ENCODE data around the gene FAM229B.
"Not testable (repeated sequence)": the region's sequence is repeated elsewhere in the genome, so short reads cannot be mapped to it uniquely, and the experiment has no call there.

Gene FAM229B

GRCh38 chr6:112087136-112087911, at the start of gene FAM229B, which contains the start of gene TUBE1:
Gene FAM229B, plus strand, starts transcription at chr6:112087591. Its CDS starts 11,693 bp downstream, at chr6:112099284.
Gene TUBE1, minus strand, starts transcription at chr6:112087482. Its CDS starts 48 bp downstream, at chr6:112087434.
- DNase-seq, result peak; percentile 97

DNA sequence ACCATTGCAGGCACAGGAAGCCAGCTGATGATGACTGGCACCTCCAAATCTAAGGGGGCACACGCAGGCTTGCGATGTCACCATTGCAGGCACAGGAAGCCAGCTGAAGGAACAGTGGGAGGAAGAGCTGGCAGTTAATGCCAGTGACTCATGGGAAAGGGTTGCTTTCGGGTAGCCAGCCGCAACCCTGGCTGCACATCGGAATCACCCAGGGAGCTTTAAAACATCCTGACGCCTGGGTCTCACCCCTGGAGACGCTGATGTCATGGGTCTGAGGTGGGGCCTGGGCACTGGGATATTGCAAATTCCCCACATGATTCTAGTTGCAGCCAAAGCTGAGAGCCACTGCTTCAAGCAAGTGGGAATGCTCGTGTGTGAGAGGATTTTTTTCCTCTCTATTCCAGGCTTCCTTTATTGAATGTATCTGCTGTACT, 49.6 kb upstream of the FAM229B start:
- no peak for DNase-seq

DNA sequence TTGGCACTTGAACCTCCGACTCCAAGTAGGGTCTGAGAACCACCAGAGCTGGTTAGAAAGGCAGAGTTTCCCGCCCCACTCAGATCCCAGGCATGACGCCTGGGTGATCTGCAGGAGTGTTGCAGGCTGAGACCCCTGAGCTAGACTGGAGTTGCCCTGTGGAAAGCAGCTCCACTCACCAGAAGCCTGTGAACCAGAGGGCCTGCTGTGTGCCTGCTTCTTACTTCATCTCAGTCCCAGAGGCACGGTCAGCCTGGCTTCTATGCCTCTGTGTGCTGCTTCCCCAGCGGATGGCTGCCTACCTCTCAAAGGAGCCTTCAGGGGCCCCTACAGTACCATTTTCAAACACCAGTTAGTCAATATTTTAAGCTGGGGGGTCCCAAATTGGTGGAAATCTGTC, 49.1 kb upstream of the FAM229B start:
- no peak for DNase-seq

GRCh38 chr6:112038756-112039430, 48.5 kb upstream of the FAM229B start:
- DNase-seq, result no peak

- no peak for DNase-seq
These were observed 48.0 kb upstream of the FAM229B start for GRCh38 chr6:112039431-112039770.

GRCh38 chr6:112040956-112041355, 46.4 kb upstream of the FAM229B start:
- no peak for DNase-seq

GRCh38 chr6:112041535-112041934, 45.9 kb upstream of the FAM229B start:
- DNase-seq, result no peak

DNA sequence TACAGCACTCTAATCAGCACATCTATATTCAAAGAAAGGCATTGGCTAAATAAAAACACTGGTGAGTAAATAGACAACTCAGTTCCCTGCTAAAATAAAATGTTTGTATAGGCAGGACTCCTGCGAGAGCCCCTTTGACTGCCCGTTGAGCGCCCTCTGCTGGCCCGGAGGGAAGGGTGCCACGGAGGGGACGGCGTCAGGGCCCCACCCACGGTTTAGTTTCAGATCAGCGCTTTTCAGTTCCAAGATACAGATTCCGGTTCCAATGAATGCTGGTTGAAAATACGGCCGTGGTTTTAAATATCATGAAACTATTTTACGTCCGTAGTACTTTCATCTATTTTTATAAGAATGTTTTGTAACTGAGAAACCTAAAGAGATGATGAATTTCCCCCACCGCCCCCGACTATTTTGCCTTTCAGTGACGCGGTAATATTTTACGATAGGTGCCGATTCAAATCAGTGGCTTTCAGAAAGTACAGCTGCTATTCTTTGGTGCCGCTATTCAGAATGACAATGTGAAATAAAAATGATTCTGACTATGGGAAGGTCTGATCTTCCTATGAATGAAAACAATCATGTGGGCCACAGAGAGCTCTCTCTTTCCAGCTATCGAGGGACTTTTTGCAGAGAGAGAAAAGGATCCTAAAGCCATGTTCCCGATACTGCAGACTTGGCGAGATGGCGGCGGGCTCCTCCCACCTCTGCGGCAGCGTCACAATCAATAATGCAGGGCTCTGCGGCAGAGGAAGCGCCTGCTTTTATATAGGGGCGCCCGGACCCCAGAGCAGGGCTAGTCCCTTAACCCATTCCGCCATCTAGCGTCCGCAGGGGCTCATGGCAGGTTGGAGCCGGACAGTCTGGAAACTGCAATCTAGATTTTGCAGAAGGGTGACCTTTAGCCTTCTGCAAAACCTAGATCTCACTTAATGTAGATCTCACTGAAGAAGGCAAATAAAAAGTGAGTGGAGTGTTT, 44.1 kb upstream of the FAM229B start:
- peak; percentile 98 for DNase-seq

GRCh38 chr6:112044196-112044595, 43.2 kb upstream of the FAM229B start:
- DNase-seq, result no peak

DNA sequence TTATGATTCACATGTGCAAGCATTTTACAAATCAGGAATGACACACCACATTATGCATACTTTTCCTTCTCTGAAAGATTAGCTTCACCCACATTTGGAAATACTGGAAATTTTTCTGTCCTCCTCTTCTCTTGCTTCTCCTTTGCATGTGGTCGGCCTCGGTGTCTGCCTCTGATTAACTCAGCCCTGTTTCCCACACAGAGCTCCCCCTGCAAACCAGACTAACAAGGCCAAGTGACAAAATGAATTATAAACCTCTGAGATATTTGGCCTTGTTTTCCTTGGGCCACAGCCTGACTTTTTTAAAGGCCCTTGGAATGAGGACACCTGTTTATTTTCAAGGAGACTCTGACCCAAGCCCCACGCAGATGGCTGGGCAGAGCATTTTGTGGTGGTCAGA, 42.5 kb upstream of the FAM229B start:
- DNase-seq, result no peak

DNA sequence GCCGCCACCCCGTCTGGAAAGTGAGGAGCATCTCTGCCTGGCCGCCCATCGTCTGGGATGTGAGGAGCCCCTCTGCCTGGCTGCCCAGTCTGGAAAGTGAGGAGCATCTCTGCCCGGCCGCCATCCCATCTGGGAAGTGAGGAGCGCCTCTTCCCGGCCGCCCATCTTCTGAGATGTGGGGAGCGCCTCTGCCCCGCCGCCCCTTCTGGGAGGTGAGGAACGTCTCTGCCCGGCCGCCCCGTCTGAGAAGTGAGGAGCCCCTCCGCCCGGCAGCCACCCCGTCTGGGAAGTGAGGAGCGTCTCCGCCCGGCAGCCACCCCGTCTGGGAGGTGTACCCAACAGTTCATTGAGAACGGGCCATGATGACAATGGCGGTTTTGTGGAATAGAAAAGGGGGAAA, 39.9 kb upstream of the FAM229B start:
- DNase-seq, result not testable (repeated sequence)

- DNase-seq, result no peak
These were observed 38.2 kb upstream of the FAM229B start for GRCh38 chr6:112049026-112049799.

DNA sequence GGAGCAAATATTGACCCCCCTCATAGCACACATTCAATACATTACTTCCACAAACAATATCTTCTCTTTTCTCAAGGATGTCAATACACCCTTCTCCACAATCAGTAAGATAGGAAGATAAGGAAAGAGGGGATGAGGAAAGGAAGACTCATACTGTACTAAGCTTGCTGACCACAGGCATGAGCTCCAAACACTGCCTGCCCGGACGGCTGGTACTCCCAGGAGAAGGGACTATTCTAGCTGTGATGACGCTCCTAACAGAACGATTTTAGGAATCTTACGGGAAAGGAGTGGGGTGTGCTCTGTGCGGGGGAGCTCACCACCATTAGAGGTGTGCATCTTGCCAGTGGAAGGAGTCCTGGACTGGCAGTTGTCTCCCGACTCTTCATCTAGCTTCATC, 37.4 kb upstream of the FAM229B start:
- DNase-seq, result no peak

DNA sequence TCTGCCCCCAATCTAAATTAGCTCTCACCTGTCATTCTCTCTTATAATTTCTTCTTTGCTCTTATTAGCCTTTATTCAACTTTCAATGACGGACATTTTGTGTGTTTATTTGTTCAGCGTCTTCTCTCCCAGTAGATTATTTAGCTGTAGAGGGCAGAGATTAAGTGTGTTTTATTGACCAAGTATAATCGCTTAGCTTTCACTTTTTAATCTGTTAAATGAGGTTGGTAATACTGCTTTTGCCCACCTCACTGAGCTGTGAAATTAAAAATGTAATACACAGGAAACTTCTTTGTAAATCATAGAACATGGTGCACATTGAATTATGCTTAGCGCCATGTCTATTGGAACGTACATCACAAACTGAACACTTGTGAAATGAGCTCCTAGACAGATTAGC, 37.0 kb upstream of the FAM229B start:
- no peak for DNase-seq

DNA sequence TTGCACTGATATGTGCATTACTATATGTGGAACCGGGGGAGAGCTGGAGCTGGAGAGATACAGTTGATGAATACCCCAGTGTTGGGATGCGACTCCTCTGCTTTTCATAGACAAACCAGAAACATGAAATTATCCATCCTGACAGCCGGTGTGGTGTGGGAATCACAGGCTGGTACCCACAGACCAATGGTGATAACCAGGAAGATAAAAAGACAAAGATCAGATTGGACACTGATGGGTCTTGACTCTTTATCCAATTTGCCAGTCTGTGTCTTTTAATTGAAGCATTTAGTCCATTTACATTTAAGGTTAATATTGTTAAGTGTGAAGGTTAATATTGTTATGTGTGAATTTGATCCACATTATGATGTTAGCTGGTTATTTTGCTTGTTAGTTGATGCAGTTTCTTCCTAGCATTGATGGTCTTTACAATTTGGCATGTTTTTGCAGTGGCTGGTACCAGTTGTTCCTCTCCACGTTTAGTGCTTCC, 36.1 kb upstream of the FAM229B start:
- not testable (repeated sequence) for DNase-seq

- no peak for DNase-seq
These were observed 33.4 kb upstream of the FAM229B start, which contains the start of gene CCN6 for GRCh38 chr6:112054001-112054400. Gene CCN6, plus strand, starts transcription at chr6:112054104. Its CDS starts 254 bp downstream, at chr6:112054358.

- no peak for DNase-seq
These were observed 32.7 kb upstream of the FAM229B start for GRCh38 chr6:112054555-112055190.

- DNase-seq, result no peak
These were observed 29.0 kb upstream of the FAM229B start for GRCh38 chr6:112058243-112059032.

DNA sequence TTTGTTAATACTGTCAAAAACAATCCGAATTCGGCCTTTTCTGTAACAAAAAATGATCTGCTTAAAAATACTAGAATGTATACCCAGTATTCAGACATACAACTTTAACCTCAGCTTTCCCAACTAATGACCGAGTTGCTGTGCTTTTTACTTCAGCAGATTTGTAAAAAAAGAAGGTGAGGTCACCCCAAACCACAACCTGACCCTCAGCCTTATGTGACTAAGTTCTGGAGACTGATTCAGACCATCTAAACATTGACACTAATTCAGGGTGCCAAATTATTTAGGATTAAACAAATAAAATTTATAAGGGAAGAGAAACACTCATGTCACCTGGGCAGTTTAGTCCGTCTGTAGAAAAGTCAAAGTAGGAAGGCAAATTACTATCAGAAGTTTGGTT, 25.8 kb upstream of the FAM229B start:
- DNase-seq, result no peak

DNA sequence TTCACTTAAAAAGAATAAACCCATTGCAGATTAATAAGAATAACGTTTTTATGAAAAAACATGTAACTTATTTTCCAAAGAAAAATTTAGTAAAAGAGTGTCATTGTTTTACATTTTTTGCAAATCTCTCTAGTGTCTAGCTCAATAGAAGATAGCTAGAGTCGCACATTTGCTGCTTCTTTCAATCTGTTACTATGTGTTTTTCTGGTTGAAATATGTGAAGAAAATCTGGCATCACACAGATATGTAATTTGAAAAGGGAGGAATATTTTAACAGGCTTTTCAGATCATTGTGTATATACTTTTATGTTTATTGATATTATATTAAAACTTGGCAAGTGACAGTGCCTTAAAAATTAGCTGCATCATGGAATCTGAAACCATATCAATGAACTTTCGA, 24.4 kb upstream of the FAM229B start:
- no peak for DNase-seq

Data from eye (tissue), 1 donor.